ENCODE measurements around the gene GIMD1. TPM values are rescaled to one million over a fixed set of nuclear protein-coding genes. Genes with fewer than 3 reads are reported as not detected.
A peak's percentile ranks its signal among the peaks of the same experiment; 100 is the strongest.

Gene GIMD1
- polyA plus RNA-seq, 1 experiment: not detected

GRCh38 chr4:106353786-106354185, 14.8 kb downstream of the GIMD1 start:
- TF ChIP-seq CTCF (IDR thresholded peaks at IDR 0.05; ENCODE audit: low read depth, low read length): no peak
- DNase-seq (ENCODE audit: low read depth, low spot score): no peak
- CTCF ChIA-PET: interaction anchor here (0.6 to 1.0 kb wide), 2 partner anchors 9 to 25 kb away, joined by 3 read pairs; no protein-coding TSS in a partner anchor
- POLR2A ChIA-PET: no interaction called here
- Histone ChIP-seq H3K4me3 (ENCODE audit: low read depth, low read length) (no peak overlapping the region), H3K27me3 (ENCODE audit: control insufficient read depth, insufficient read depth, low read length) (no peaks in the 10 kb centered on the region), H3K27ac (ENCODE audit: low read depth, low read length) (no peak overlapping the region), H3K9me3 (ENCODE audit: control insufficient read depth, insufficient read depth, low read length) (no peaks in the 10 kb centered on the region)

GRCh38 chr4:106351016-106351415, 17.6 kb downstream of the GIMD1 start:
- Histone ChIP-seq H3K27me3 (ENCODE audit: control insufficient read depth, insufficient read depth, low read length) (no peaks in the 10 kb centered on the region), H3K9me3 (ENCODE audit: control insufficient read depth, insufficient read depth, low read length) (no peaks in the 10 kb centered on the region), H3K27ac (ENCODE audit: low read depth, low read length) (no peak overlapping the region), H3K4me3 (ENCODE audit: low read depth, low read length) (no peak overlapping the region)
- TF ChIP-seq CTCF (IDR thresholded peaks at IDR 0.05; ENCODE audit: low read depth, low read length): no peak
- no peak for DNase-seq (ENCODE audit: low read depth, low spot score)
- ChIA-PET POLR2A (no interaction called here), CTCF (interaction anchor here (1.2 kb wide), 2 partner anchors 18 to 22 kb away, joined by 4 to 5 read pairs; partner anchors contain the start of gene GIMD1)

GRCh38 chr4:106347167-106347566, 21.4 kb downstream of the GIMD1 start:
- Histone ChIP-seq H3K9me3 (ENCODE audit: control insufficient read depth, insufficient read depth, low read length) (no peaks in the 10 kb centered on the region), H3K27ac (ENCODE audit: low read depth, low read length) (no peak overlapping the region), H3K4me3 (ENCODE audit: low read depth, low read length) (no peak overlapping the region), H3K27me3 (ENCODE audit: control insufficient read depth, insufficient read depth, low read length) (no peaks in the 10 kb centered on the region)
- POLR2A ChIA-PET: no interaction called here
- CTCF ChIA-PET: interaction anchor here (1.5 to 2.5 kb wide), 2 partner anchors 22 to 80 kb away, joined by 4 to 6 read pairs; no protein-coding TSS in a partner anchor
- DNase-seq (ENCODE audit: low read depth, low spot score): no peak
- TF ChIP-seq CTCF (IDR thresholded peaks at IDR 0.05; ENCODE audit: low read depth, low read length): no peak

- Histone ChIP-seq H3K4me3 (ENCODE audit: low read depth, low read length) (no peak overlapping the region), H3K27me3 (ENCODE audit: control insufficient read depth, insufficient read depth, low read length) (no peaks in the 10 kb centered on the region), H3K9me3 (ENCODE audit: control insufficient read depth, insufficient read depth, low read length) (no peaks in the 10 kb centered on the region), H3K27ac (ENCODE audit: low read depth, low read length) (no peak overlapping the region)
- no peak for TF ChIP-seq CTCF (IDR thresholded peaks at IDR 0.05; ENCODE audit: low read depth, low read length)
- ChIA-PET CTCF (interaction anchor here (0.8 to 4.3 kb wide), 6 partner anchors 9 to 555 kb away, joined by 3 to 18 read pairs (median 4); no protein-coding TSS in a partner anchor), POLR2A (no interaction called here)
- DNase-seq (ENCODE audit: low read depth, low spot score): peak; percentile 10
Observed at GRCh38 chr4:106344647-106344970, 24.0 kb downstream of the GIMD1 start.

- POLR2A ChIA-PET: no interaction called here
- no peak for DNase-seq (ENCODE audit: low read depth, low spot score)
- no peak overlapping the region for H3K4me3 ChIP-seq (ENCODE audit: low read depth, low read length)
- CTCF ChIA-PET: interaction anchor here (0.8 to 4.3 kb wide), 7 partner anchors 10 to 555 kb away, joined by 3 to 18 read pairs (median 4); no protein-coding TSS in a partner anchor
- H3K9me3 ChIP-seq (ENCODE audit: control insufficient read depth, insufficient read depth, low read length): no peaks in the 10 kb centered on the region
- no peak overlapping the region for H3K27ac ChIP-seq (ENCODE audit: low read depth, low read length)
- H3K27me3 ChIP-seq (ENCODE audit: control insufficient read depth, insufficient read depth, low read length): no peaks in the 10 kb centered on the region
- no peak for TF ChIP-seq CTCF (IDR thresholded peaks at IDR 0.05; ENCODE audit: low read depth, low read length)
Observed at GRCh38 chr4:106343865-106344646, 24.5 kb downstream of the GIMD1 start.

Measured in AG04450 (cell line).